AG09319 (cell line): Measurements from ENCODE around the gene KTN1.

Experiments used
- DNase-seq: peaks from one replicate; pipeline ENCODE4 v3.0.0-alpha.2; 2010; ENCODE audit warnings: low read depth; ENCODE audit errors: extremely low read depth
- CTCF ChIP-seq: IDR thresholded peaks from 2 replicates; pipeline ENCODE4 v1.5.1; 2011; ENCODE audit warnings: low read depth, mild to moderate bottlenecking, inconsistent platforms, low read length, moderate library complexity

Gene KTN1

GRCh38 chr14:55724736-55725135 lies 144.7 kb downstream of the KTN1 start:
- no peak for TF ChIP-seq CTCF
- DNase-seq, result no peak

GRCh38 chr14:55730592-55731310 lies 150.7 kb downstream of the KTN1 start:
- no peak for TF ChIP-seq CTCF
- no peak for DNase-seq

- no peak for DNase-seq
- TF ChIP-seq CTCF, result no peak
These were observed 151.4 kb downstream of the KTN1 start for GRCh38 chr14:55731311-55731872.

- peak; percentile 58 for TF ChIP-seq CTCF
- DNase-seq, result no peak
These were observed 152.0 kb downstream of the KTN1 start for GRCh38 chr14:55731881-55732498.

- TF ChIP-seq CTCF, result no peak
- no peak for DNase-seq
These were observed 153.6 kb downstream of the KTN1 start for GRCh38 chr14:55733599-55733998.
